Transverse colon (tissue), 4 donors: ENCODE results near the gene OR1M1.

Experiments used
- CTCF ChIP-seq, 5 experiments: fragments of 200-600 bp in 3 of 5; fragments of 450-650 bp in 2 of 5; sonication (generic) in 3 of 5; IDR thresholded peaks; 1 replicate in 2 of 5; 2 replicates in 3 of 5; pipeline ENCODE4 v1.5.1; 2016 to 2017; ENCODE audit warnings: antibody characterized with exemption in 5 of 5, inconsistent platforms in 3 of 5, mild to moderate bottlenecking in 2 of 5, moderate library complexity in 1 of 5
- POLR2AphosphoS5 ChIP-seq, 3 donors: sonication (generic); formaldehyde crosslinking; IDR thresholded peaks; one replicate each; pipeline ENCODE4 v1.6.1; 2016; ENCODE audit warnings: antibody characterized with exemption in 3 of 3

GRCh38 chr19:9126900-9127405 lies 40.1 kb downstream of the OR1M1 start, which contains the start of gene OR7G3:
- TF ChIP-seq POLR2AphosphoS5 (IDR thresholded peaks at IDR 0.05) (no peak), CTCF (IDR thresholded peaks at IDR 0.05) (no peak)
